Measurements from ENCODE around the gene HPCAL1.

Gene HPCAL1

DNA sequence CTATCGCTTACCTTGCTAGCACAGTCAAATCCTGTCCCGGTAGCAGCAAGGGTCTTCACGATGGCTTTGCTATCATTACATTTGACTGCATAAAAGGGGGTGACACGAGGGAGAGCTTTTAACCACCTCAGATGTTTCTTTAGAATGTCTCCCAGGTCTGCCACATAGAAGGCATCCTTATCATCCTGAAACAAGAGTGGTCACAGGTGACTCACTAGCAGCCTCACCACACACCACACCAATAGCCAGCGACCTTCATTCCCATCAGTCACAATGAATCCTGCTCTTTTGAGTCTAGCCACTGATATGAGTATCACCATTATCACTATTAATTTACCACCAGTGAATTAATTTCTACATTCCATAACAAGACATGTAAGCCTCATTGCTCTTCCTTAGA, 141.8 kb downstream of the HPCAL1 start:
- Histone ChIP-seq H3K9me3 (ENCODE audit: control insufficient read depth, insufficient read depth, low read depth, low read length) (no peaks in the 10 kb centered on the region), H3K27ac (ENCODE audit: low read depth, low read length) (no peak overlapping the region), H3K27me3 (ENCODE audit: control insufficient read depth, insufficient read depth, low read length) (peaks cover 11% of the 10 kb centered on the region), H3K9ac (ENCODE audit: low read length) (no peak overlapping the region), H3K4me1 (ENCODE audit: control insufficient read depth, insufficient read depth, low read length) (peaks cover 12% of the 10 kb centered on the region), H3K4me3 (ENCODE audit: low read depth, low read length) (no peak overlapping the region), H3K36me3 (ENCODE audit: control insufficient read depth, insufficient read depth, low read length) (peaks cover 55% of the 10 kb centered on the region)

GRCh38 chr2:10446631-10447030, 143.9 kb downstream of the HPCAL1 start:
- Histone ChIP-seq H3K27me3 (ENCODE audit: control insufficient read depth, insufficient read depth, low read length) (peaks cover 16% of the 10 kb centered on the region), H3K4me1 (ENCODE audit: control insufficient read depth, insufficient read depth, low read length) (peaks cover 23% of the 10 kb centered on the region), H3K27ac (ENCODE audit: low read depth, low read length) (no peak overlapping the region), H3K4me3 (ENCODE audit: low read depth, low read length) (peak overlapping the region; percentile 68), H3K36me3 (ENCODE audit: control insufficient read depth, insufficient read depth, low read length) (peaks cover 33% of the 10 kb centered on the region), H3K9ac (ENCODE audit: low read length) (no peak overlapping the region), H3K9me3 (ENCODE audit: control insufficient read depth, insufficient read depth, low read depth, low read length) (no peaks in the 10 kb centered on the region)

GRCh38 chr2:10447300-10447894, 144.7 kb downstream of the HPCAL1 start:
- Histone ChIP-seq H3K27me3 (ENCODE audit: control insufficient read depth, insufficient read depth, low read length) (peaks cover 16% of the 10 kb centered on the region), H3K9me3 (ENCODE audit: control insufficient read depth, insufficient read depth, low read depth, low read length) (no peaks in the 10 kb centered on the region), H3K4me1 (ENCODE audit: control insufficient read depth, insufficient read depth, low read length) (peaks cover 23% of the 10 kb centered on the region), H3K36me3 (ENCODE audit: control insufficient read depth, insufficient read depth, low read length) (peaks cover 26% of the 10 kb centered on the region), H3K27ac (ENCODE audit: low read depth, low read length) (peak overlapping the region; percentile 60; the same call in 1 of the 2 replicates), H3K9ac (ENCODE audit: low read length) (peak overlapping the region; percentile 86), H3K4me3 (ENCODE audit: low read depth, low read length) (peak overlapping the region; percentile 68)

- Histone ChIP-seq H3K27ac (ENCODE audit: low read depth, low read length) (peak within 1 kb of the TSS; percentile 89; the same call in 1 of the 2 replicates), H3K4me1 (ENCODE audit: control insufficient read depth, insufficient read depth, low read length) (peaks cover 23% of the 10 kb centered on the region), H3K4me3 (ENCODE audit: low read depth, low read length) (peak within 1 kb of the TSS; percentile 80), H3K27me3 (ENCODE audit: control insufficient read depth, insufficient read depth, low read length) (peaks cover 16% of the 10 kb centered on the region), H3K36me3 (ENCODE audit: control insufficient read depth, insufficient read depth, low read length) (peaks cover 20% of the 10 kb centered on the region), H3K9ac (ENCODE audit: low read length) (peak within 1 kb of the TSS; percentile 87), H3K9me3 (ENCODE audit: control insufficient read depth, insufficient read depth, low read depth, low read length) (no peaks in the 10 kb centered on the region)
These were observed 145.3 kb downstream of the HPCAL1 start, which contains the start of gene ODC1 for GRCh38 chr2:10447895-10448575. Gene ODC1, minus strand, starts transcription at chr2:10448327. Its CDS starts 3,295 bp downstream, at chr2:10445032.

GRCh38 chr2:10448576-10449485, 146.1 kb downstream of the HPCAL1 start:
- H3K36me3 ChIP-seq (ENCODE audit: control insufficient read depth, insufficient read depth, low read length): peaks cover 12% of the 10 kb centered on the region
- H3K27ac ChIP-seq (ENCODE audit: low read depth, low read length): peak overlapping the region; percentile 89; the same call in 1 of the 2 replicates
- peaks cover 23% of the 10 kb centered on the region for H3K4me1 ChIP-seq (ENCODE audit: control insufficient read depth, insufficient read depth, low read length)
- H3K27me3 ChIP-seq (ENCODE audit: control insufficient read depth, insufficient read depth, low read length): peaks cover 16% of the 10 kb centered on the region
- H3K4me3 ChIP-seq (ENCODE audit: low read depth, low read length): peak overlapping the region; percentile 80
- H3K9me3 ChIP-seq (ENCODE audit: control insufficient read depth, insufficient read depth, low read depth, low read length): no peaks in the 10 kb centered on the region
- H3K9ac ChIP-seq (ENCODE audit: low read length): peak overlapping the region; percentile 87

DNA sequence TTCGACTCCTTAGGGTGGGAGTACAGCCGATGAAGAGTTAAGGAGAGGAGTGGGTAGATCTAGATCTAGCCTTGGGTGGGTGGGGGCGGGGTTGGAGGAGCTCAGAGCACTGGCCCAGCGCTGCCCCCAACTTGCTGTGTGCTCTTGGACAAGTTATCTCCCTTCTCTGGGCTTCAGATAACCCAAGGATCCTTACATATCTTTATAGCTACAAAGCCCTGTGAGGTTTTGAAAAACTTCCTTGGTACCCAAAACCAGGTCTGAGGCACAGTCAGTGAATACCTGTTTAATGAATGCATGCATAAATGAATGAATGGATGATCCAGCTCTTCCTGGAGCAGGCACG, 146.8 kb downstream of the HPCAL1 start:
- Histone ChIP-seq H3K27ac (ENCODE audit: low read depth, low read length) (no peak overlapping the region), H3K27me3 (ENCODE audit: control insufficient read depth, insufficient read depth, low read length) (peaks cover 16% of the 10 kb centered on the region), H3K4me3 (ENCODE audit: low read depth, low read length) (peak overlapping the region; percentile 80), H3K9ac (ENCODE audit: low read length) (peak overlapping the region; percentile 10), H3K9me3 (ENCODE audit: control insufficient read depth, insufficient read depth, low read depth, low read length) (no peaks in the 10 kb centered on the region), H3K4me1 (ENCODE audit: control insufficient read depth, insufficient read depth, low read length) (peaks cover 23% of the 10 kb centered on the region), H3K36me3 (ENCODE audit: control insufficient read depth, insufficient read depth, low read length) (peaks cover 6% of the 10 kb centered on the region)

DNA sequence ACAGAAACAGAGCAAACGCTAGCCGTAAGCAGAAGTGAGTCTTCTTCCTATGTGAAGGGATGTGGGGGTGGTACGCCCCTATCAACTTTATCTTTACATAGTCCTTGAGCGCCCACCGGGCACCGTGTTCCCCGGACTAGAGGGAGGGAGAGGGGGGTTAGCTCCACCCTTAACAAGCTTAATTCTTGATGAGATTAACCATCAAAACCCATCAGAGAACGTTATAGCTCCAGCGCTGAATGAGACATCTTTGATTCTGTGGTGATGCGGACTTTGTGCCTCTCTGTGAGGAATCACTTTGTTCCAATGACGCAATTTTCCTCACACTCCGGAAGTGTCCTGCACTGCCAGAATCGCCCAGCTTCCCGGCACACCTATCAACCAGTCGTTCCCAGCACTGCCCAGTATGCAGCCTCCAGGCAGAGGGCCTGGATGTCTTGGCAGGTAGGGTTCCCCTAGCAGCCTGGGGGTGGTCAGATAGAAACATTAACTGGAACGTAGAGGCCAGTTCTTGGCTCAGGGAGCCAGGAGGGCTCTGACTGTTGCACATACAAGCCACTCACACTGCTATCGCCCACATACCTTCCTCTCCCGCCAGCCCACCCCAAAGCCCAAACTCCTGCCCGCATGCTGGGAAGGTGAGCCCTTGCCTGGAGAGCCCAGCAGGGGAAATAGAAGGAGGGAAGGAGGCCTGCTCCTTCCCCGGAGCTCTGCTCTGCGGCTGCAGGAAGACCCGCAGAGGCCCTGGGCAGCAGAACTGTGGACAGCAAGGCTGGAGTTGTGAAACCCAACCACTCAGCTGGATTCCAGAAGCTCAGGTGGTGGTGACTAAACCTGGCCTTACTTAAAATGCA, 147.4 kb downstream of the HPCAL1 start:
- Histone ChIP-seq H3K4me1 (ENCODE audit: control insufficient read depth, insufficient read depth, low read length) (peaks cover 23% of the 10 kb centered on the region), H3K9me3 (ENCODE audit: control insufficient read depth, insufficient read depth, low read depth, low read length) (no peaks in the 10 kb centered on the region), H3K27me3 (ENCODE audit: control insufficient read depth, insufficient read depth, low read length) (peaks cover 16% of the 10 kb centered on the region), H3K27ac (ENCODE audit: low read depth, low read length) (no peak overlapping the region), H3K9ac (ENCODE audit: low read length) (peak overlapping the region; percentile 10), H3K36me3 (ENCODE audit: control insufficient read depth, insufficient read depth, low read length) (no peaks in the 10 kb centered on the region), H3K4me3 (ENCODE audit: low read depth, low read length) (no peak overlapping the region; the same call in 1 of the 2 replicates)

- peaks cover 17% of the 10 kb centered on the region for H3K4me1 ChIP-seq (ENCODE audit: control insufficient read depth, insufficient read depth, low read length)
- H3K27ac ChIP-seq (ENCODE audit: low read depth, low read length): no peak overlapping the region
- no peaks in the 10 kb centered on the region for H3K36me3 ChIP-seq (ENCODE audit: control insufficient read depth, insufficient read depth, low read length)
- no peaks in the 10 kb centered on the region for H3K9me3 ChIP-seq (ENCODE audit: control insufficient read depth, insufficient read depth, low read depth, low read length)
- no peak overlapping the region for H3K9ac ChIP-seq (ENCODE audit: low read length)
- H3K4me3 ChIP-seq (ENCODE audit: low read depth, low read length): no peak overlapping the region
- peaks cover 16% of the 10 kb centered on the region for H3K27me3 ChIP-seq (ENCODE audit: control insufficient read depth, insufficient read depth, low read length)
These were observed 149.1 kb downstream of the HPCAL1 start for GRCh38 chr2:10451819-10452218.

DNA sequence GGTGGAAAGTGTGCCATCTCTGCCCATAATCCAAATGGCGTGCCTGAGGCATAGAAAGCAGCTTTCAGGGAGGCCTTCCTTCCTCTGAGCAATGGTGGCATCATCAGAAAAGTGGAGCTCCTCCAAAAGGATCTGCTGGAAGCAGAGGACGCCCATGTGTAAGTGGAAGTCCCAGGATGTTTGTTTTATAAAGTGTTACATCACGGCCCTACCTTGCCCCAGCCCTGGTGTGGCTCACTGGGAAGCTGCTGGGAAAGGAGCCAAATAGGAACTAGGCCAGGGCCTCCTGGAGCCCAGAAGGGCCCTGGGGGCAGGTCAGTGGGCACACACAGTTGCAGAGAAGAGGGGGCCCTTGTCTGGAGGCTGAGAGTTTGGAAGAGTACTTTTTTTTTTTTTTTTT, 149.6 kb downstream of the HPCAL1 start:
- Histone ChIP-seq H3K9me3 (ENCODE audit: control insufficient read depth, insufficient read depth, low read depth, low read length) (no peaks in the 10 kb centered on the region), H3K36me3 (ENCODE audit: control insufficient read depth, insufficient read depth, low read length) (no peaks in the 10 kb centered on the region), H3K27me3 (ENCODE audit: control insufficient read depth, insufficient read depth, low read length) (peaks cover 13% of the 10 kb centered on the region), H3K4me1 (ENCODE audit: control insufficient read depth, insufficient read depth, low read length) (peaks cover 14% of the 10 kb centered on the region), H3K27ac (ENCODE audit: low read depth, low read length) (no peak overlapping the region), H3K9ac (ENCODE audit: low read length) (no peak overlapping the region), H3K4me3 (ENCODE audit: low read depth, low read length) (no peak overlapping the region)

Measured in HUES6 (cell line).